Body of pancreas (tissue), 4 donors: Measurements from ENCODE around the gene CYP27B1. TPM values are rescaled to one million over a fixed set of nuclear protein-coding genes. Genes with fewer than 3 reads are reported as not detected.

ENCODE experiments used
- ATAC-seq: fragments of 150-250 bp; one replicate; pipeline ENCODE4 v1.9.1; 2016
- DNase-seq, 4 donors: peaks; one replicate each; pipeline ENCODE4 v3.0.0-alpha.2; 2019
- H3K27ac ChIP-seq, 4 donors: fragments of 200-600 bp; sonication (generic); 1 replicate in 3 of 4; 2 replicates in 1 of 4; pipeline versions ENCODE4 v1.5.1 to v1.6.1; 2016 to 2019; ENCODE audit warnings: mild to moderate bottlenecking in 1 of 4, mixed read lengths in 1 of 4, moderate library complexity in 1 of 4
- H3K27me3 ChIP-seq, 2 donors: fragments of 200-600 bp; sonication (generic); one replicate each; pipeline ENCODE4 v1.6.0; 2016; ENCODE audit warnings: mild to moderate bottlenecking in 1 of 2
- H3K36me3 ChIP-seq, 2 donors: fragments of 200-600 bp; sonication (generic); replicated peaks in 1 of 2; 2 replicates each; pipeline ENCODE4 v1.5.1; 2016; ENCODE audit warnings: low read depth in 2 of 2; ENCODE audit not compliant: insufficient read depth in 1 of 2
- H3K4me1 ChIP-seq: fragments of 200-600 bp; sonication (generic); one replicate; pipeline ENCODE4 v1.6.0; 2016
- H3K4me3 ChIP-seq, 2 donors: fragments of 200-600 bp; sonication (generic); 1 replicate in 1 of 2; 2 replicates in 1 of 2; pipeline ENCODE4 v1.5.1; 2016 to 2019
- H3K9me3 ChIP-seq, 3 donors: fragments of 200-600 bp; sonication (generic); 1 replicate in 2 of 3; 2 replicates in 1 of 3; pipeline ENCODE4 v1.5.1; 2016
- CTCF ChIP-seq, 7 experiments: fragments of 450-650 bp in 4 of 7; fragments of 200-600 bp in 3 of 7; sonication (generic) in 3 of 7; IDR thresholded peaks; one replicate each; pipeline ENCODE4 v1.5.1; 2016 to 2019; ENCODE audit warnings: antibody characterized with exemption in 7 of 7
- POLR2A ChIP-seq, 3 donors: fragments of 450-650 bp; IDR thresholded peaks; one replicate each; pipeline ENCODE4 v1.6.1; 2016; ENCODE audit warnings: antibody characterized with exemption in 3 of 3, mild to moderate bottlenecking in 2 of 3
- WGBS, 2 donors: methylation state at CpG; one replicate each; pipeline ENCODE4 v1.1.5; 2017; 5-methylcytosine and 5-hydroxymethylcytosine counted together
- intact Hi-C: fragments of 100-400 bp; cut with DNase I; formaldehyde crosslinking; loops from one replicate; pipeline ENCODE4 v1.15.1; 2023
- total RNA-seq, 2 donors: library from RNA; depleted of rRNA; stranded (reverse); fragments of >200 nt; gene quantifications; one replicate each; pipeline ENCODE4 v1.1.0, GENCODE V29; 2016

Gene CYP27B1
- total RNA-seq, 2 donors from 2014 or later, result 2.6 to 3.6 TPM

GRCh38 chr12:57725851-57726150 lies 41.1 kb downstream of the CYP27B1 start:
- TF ChIP-seq CTCF (IDR thresholded peaks at IDR 0.05) (no peak), POLR2A (IDR thresholded peaks at IDR 0.05) (no peak)
- no peaks in the 10 kb centered on the region for H3K27me3 ChIP-seq
- intact Hi-C loops, result no loop called here
- no peaks in the 10 kb centered on the region for H3K9me3 ChIP-seq
- no peak overlapping the region for H3K27ac ChIP-seq
- peaks cover 23% of the 10 kb centered on the region for H3K4me1 ChIP-seq
- no peak overlapping the region for H3K4me3 ChIP-seq
- 5 to 15% methylated on average over 3 to 10 of the region's 10 CpGs for WGBS, 2 donors
- ATAC-seq, result no peak
- no peak for DNase-seq
- no peaks in the 10 kb centered on the region for H3K36me3 ChIP-seq

- Histone ChIP-seq H3K4me3 (no peak overlapping the region), H3K4me1 (peaks cover 23% of the 10 kb centered on the region), H3K27ac (no peak overlapping the region), H3K36me3 (peaks cover 0 to 4% of the 10 kb centered on the region in 2 donors), H3K27me3 (no peaks in the 10 kb centered on the region), H3K9me3 (no peaks in the 10 kb centered on the region)
- intact Hi-C loops, result no loop called here
- DNase-seq (no peak), ATAC-seq (no peak)
- WGBS, 2 donors, result 51 to 55% methylated on average over 10 of the region's 11 CpGs
- TF ChIP-seq POLR2A (IDR thresholded peaks at IDR 0.05), result no peak
- TF ChIP-seq CTCF (IDR thresholded peaks at IDR 0.05), result no peak
Observed at GRCh38 chr12:57724936-57725740, 41.7 kb downstream of the CYP27B1 start.

- no peak for ATAC-seq
Observed at GRCh38 chr12:57724003-57724935, 42.6 kb downstream of the CYP27B1 start.

GRCh38 chr12:57723630-57723962 lies 43.3 kb downstream of the CYP27B1 start:
- Histone ChIP-seq H3K27me3 (no peaks in the 10 kb centered on the region), H3K4me3 (no peak overlapping the region), H3K9me3 (no peaks in the 10 kb centered on the region), H3K36me3 (peaks cover 6 to 13% of the 10 kb centered on the region in 2 donors), H3K4me1 (peaks cover 23% of the 10 kb centered on the region), H3K27ac (no peak overlapping the region)
- no peak for ATAC-seq
- DNase-seq, result no peak
- 49 to 73% methylated on average over 2 of the region's 2 CpGs for WGBS, 2 donors
- intact Hi-C loops, result no loop called here
- TF ChIP-seq CTCF (IDR thresholded peaks at IDR 0.05) (no peak), POLR2A (IDR thresholded peaks at IDR 0.05) (no peak)

More at GRCh38 chr12:57724003-57724935, 42.6 kb downstream of the CYP27B1 start:
- Histone ChIP-seq H3K27me3 (no peaks in the 10 kb centered on the region), H3K36me3 (peaks cover 3 to 8% of the 10 kb centered on the region in 2 donors), H3K9me3 (no peaks in the 10 kb centered on the region), H3K4me1 (peaks cover 23% of the 10 kb centered on the region), H3K4me3 (no peak overlapping the region), H3K27ac (no peak overlapping the region)
- DNase-seq, result no peak
- no peak for TF ChIP-seq POLR2A (IDR thresholded peaks at IDR 0.05)
- no peak for TF ChIP-seq CTCF (IDR thresholded peaks at IDR 0.05)
- WGBS, 2 donors, result 63 to 72% methylated on average over 8 to 12 of the region's 12 CpGs
- intact Hi-C loops, result no loop called here
